Stimulated activated memory B cell treated with anti-CD40 and anti-IgM and Interleukin-4, amounts not matched to agents 10 μg/mL and 1 μg/mL and 100 μg/mL, for 72 hours (primary cell): Measurements from ENCODE around the gene LNX1.

Experiments used
- ATAC-seq: fragments of 150-1000 bp; cut with Tn5 transposase; 2 replicates; pipeline ENCODE4 v1.10.0; 2021
- H3K27ac Mint-ChIP-seq: one replicate; pipeline ENCODE4 v1.8.0; 2022; ENCODE audit warnings: mild to moderate bottlenecking, mixed read lengths
- H3K27me3 Mint-ChIP-seq: one replicate; pipeline ENCODE4 v1.8.0; 2022; ENCODE audit warnings: mixed read lengths
- H3K36me3 Mint-ChIP-seq: one replicate; pipeline ENCODE4 v1.8.0; 2022; ENCODE audit warnings: mixed read lengths
- H3K4me1 Mint-ChIP-seq: one replicate; pipeline ENCODE4 v1.8.0; 2022; ENCODE audit warnings: mixed read lengths
- H3K4me3 Mint-ChIP-seq: one replicate; pipeline ENCODE4 v1.8.0; 2022; ENCODE audit warnings: mild to moderate bottlenecking, moderate library complexity, mixed read lengths
- H3K9me3 Mint-ChIP-seq: one replicate; pipeline ENCODE4 v1.8.0; 2022; ENCODE audit warnings: mixed read lengths

Gene LNX1

GRCh38 chr4:53590187-53590586, 1.1 kb downstream of the LNX1 start:
- Mint-ChIP-seq H3K4me1 (peaks cover 8% of the 10 kb centered on the region), H3K4me3 (no peak overlapping the region), H3K9me3 (no peaks in the 10 kb centered on the region), H3K36me3 (no peaks in the 10 kb centered on the region), H3K27me3 (peaks cover 56% of the 10 kb centered on the region), H3K27ac (no peak overlapping the region)
- ATAC-seq: no peak

GRCh38 chr4:53589511-53589910, 1.8 kb downstream of the LNX1 start:
- ATAC-seq: no peak
- no peak overlapping the region for H3K4me3 Mint-ChIP-seq
- peaks cover 8% of the 10 kb centered on the region for H3K4me1 Mint-ChIP-seq
- H3K36me3 Mint-ChIP-seq: no peaks in the 10 kb centered on the region
- no peaks in the 10 kb centered on the region for H3K9me3 Mint-ChIP-seq
- no peak overlapping the region for H3K27ac Mint-ChIP-seq
- H3K27me3 Mint-ChIP-seq: peaks cover 53% of the 10 kb centered on the region

GRCh38 chr4:53587135-53587534, 4.2 kb downstream of the LNX1 start:
- Mint-ChIP-seq H3K9me3 (no peaks in the 10 kb centered on the region), H3K4me1 (peaks cover 8% of the 10 kb centered on the region), H3K4me3 (no peak overlapping the region), H3K27me3 (peaks cover 55% of the 10 kb centered on the region), H3K27ac (no peak overlapping the region), H3K36me3 (no peaks in the 10 kb centered on the region)
- ATAC-seq: no peak

GRCh38 chr4:53586121-53586816, 5.0 kb downstream of the LNX1 start:
- H3K36me3 Mint-ChIP-seq: no peaks in the 10 kb centered on the region
- H3K27ac Mint-ChIP-seq: no peak overlapping the region
- ATAC-seq: no peak
- no peaks in the 10 kb centered on the region for H3K9me3 Mint-ChIP-seq
- peaks cover 46% of the 10 kb centered on the region for H3K27me3 Mint-ChIP-seq
- H3K4me1 Mint-ChIP-seq: peaks cover under 1% of the 10 kb centered on the region
- no peak overlapping the region for H3K4me3 Mint-ChIP-seq

- peaks cover 35% of the 10 kb centered on the region for H3K27me3 Mint-ChIP-seq
- no peak for ATAC-seq
- H3K9me3 Mint-ChIP-seq: no peaks in the 10 kb centered on the region
- no peaks in the 10 kb centered on the region for H3K4me1 Mint-ChIP-seq
- no peak overlapping the region for H3K27ac Mint-ChIP-seq
- no peak overlapping the region for H3K4me3 Mint-ChIP-seq
- no peaks in the 10 kb centered on the region for H3K36me3 Mint-ChIP-seq
Measured at GRCh38 chr4:53584658-53585057, 6.6 kb downstream of the LNX1 start.

- Mint-ChIP-seq H3K36me3 (no peaks in the 10 kb centered on the region), H3K27ac (no peak overlapping the region), H3K9me3 (no peaks in the 10 kb centered on the region)
Measured at GRCh38 chr4:53583513-53583912, 7.8 kb downstream of the LNX1 start.

GRCh38 chr4:53582194-53582593, 9.1 kb downstream of the LNX1 start:
- no peak for ATAC-seq
- Mint-ChIP-seq H3K4me3 (no peak overlapping the region), H3K27ac (no peak overlapping the region), H3K4me1 (no peaks in the 10 kb centered on the region), H3K9me3 (no peaks in the 10 kb centered on the region), H3K27me3 (peaks cover 19% of the 10 kb centered on the region), H3K36me3 (no peaks in the 10 kb centered on the region)

More at GRCh38 chr4:53583513-53583912, 7.8 kb downstream of the LNX1 start:
- H3K4me3 Mint-ChIP-seq: no peak overlapping the region
- peaks cover 24% of the 10 kb centered on the region for H3K27me3 Mint-ChIP-seq
- no peak for ATAC-seq
- H3K4me1 Mint-ChIP-seq: no peaks in the 10 kb centered on the region

- H3K27me3 Mint-ChIP-seq: peaks cover 19% of the 10 kb centered on the region
- no peak for ATAC-seq
- H3K9me3 Mint-ChIP-seq: no peaks in the 10 kb centered on the region
- H3K27ac Mint-ChIP-seq: no peak overlapping the region
- no peaks in the 10 kb centered on the region for H3K36me3 Mint-ChIP-seq
- H3K4me3 Mint-ChIP-seq: no peak overlapping the region
- no peaks in the 10 kb centered on the region for H3K4me1 Mint-ChIP-seq
Measured at GRCh38 chr4:53580274-53580673, 11.0 kb downstream of the LNX1 start.

GRCh38 chr4:53579826-53580225, 11.5 kb downstream of the LNX1 start:
- peaks cover 19% of the 10 kb centered on the region for H3K27me3 Mint-ChIP-seq
- H3K9me3 Mint-ChIP-seq: no peaks in the 10 kb centered on the region
- no peak for ATAC-seq
- no peak overlapping the region for H3K27ac Mint-ChIP-seq
- H3K4me3 Mint-ChIP-seq: no peak overlapping the region
- H3K4me1 Mint-ChIP-seq: no peaks in the 10 kb centered on the region
- H3K36me3 Mint-ChIP-seq: no peaks in the 10 kb centered on the region

GRCh38 chr4:53576676-53577372, 14.5 kb downstream of the LNX1 start:
- no peaks in the 10 kb centered on the region for H3K27me3 Mint-ChIP-seq
- no peaks in the 10 kb centered on the region for H3K9me3 Mint-ChIP-seq
- ATAC-seq: no peak
- no peak overlapping the region for H3K27ac Mint-ChIP-seq
- H3K4me1 Mint-ChIP-seq: no peaks in the 10 kb centered on the region
- H3K4me3 Mint-ChIP-seq: no peak overlapping the region
- no peaks in the 10 kb centered on the region for H3K36me3 Mint-ChIP-seq

- no peaks in the 10 kb centered on the region for H3K4me1 Mint-ChIP-seq
- H3K36me3 Mint-ChIP-seq: no peaks in the 10 kb centered on the region
- H3K27me3 Mint-ChIP-seq: no peaks in the 10 kb centered on the region
- ATAC-seq: no peak
- H3K27ac Mint-ChIP-seq: no peak overlapping the region
- no peaks in the 10 kb centered on the region for H3K9me3 Mint-ChIP-seq
- H3K4me3 Mint-ChIP-seq: no peak overlapping the region
Measured at GRCh38 chr4:53576071-53576617, 15.1 kb downstream of the LNX1 start.

- Mint-ChIP-seq H3K27ac (no peak overlapping the region), H3K9me3 (no peaks in the 10 kb centered on the region), H3K4me1 (no peaks in the 10 kb centered on the region), H3K4me3 (no peak overlapping the region), H3K36me3 (no peaks in the 10 kb centered on the region), H3K27me3 (no peaks in the 10 kb centered on the region)
- ATAC-seq: peak; percentile 5
Measured at GRCh38 chr4:53575552-53575951, 15.7 kb downstream of the LNX1 start.

- H3K36me3 Mint-ChIP-seq: no peaks in the 10 kb centered on the region
- H3K9me3 Mint-ChIP-seq: no peaks in the 10 kb centered on the region
- no peaks in the 10 kb centered on the region for H3K4me1 Mint-ChIP-seq
- ATAC-seq: no peak
- H3K4me3 Mint-ChIP-seq: no peak overlapping the region
- H3K27ac Mint-ChIP-seq: no peak overlapping the region
- H3K27me3 Mint-ChIP-seq: no peaks in the 10 kb centered on the region
Measured at GRCh38 chr4:53574528-53574927, 16.8 kb downstream of the LNX1 start.

- no peak for ATAC-seq
- H3K4me1 Mint-ChIP-seq: no peaks in the 10 kb centered on the region
- H3K9me3 Mint-ChIP-seq: no peaks in the 10 kb centered on the region
- no peaks in the 10 kb centered on the region for H3K27me3 Mint-ChIP-seq
- no peak overlapping the region for H3K27ac Mint-ChIP-seq
- H3K36me3 Mint-ChIP-seq: no peaks in the 10 kb centered on the region
- H3K4me3 Mint-ChIP-seq: no peak overlapping the region
Measured at GRCh38 chr4:53573696-53574095, 17.6 kb downstream of the LNX1 start.

- Mint-ChIP-seq H3K4me3 (no peak overlapping the region), H3K9me3 (no peaks in the 10 kb centered on the region), H3K27me3 (no peaks in the 10 kb centered on the region), H3K36me3 (no peaks in the 10 kb centered on the region), H3K4me1 (no peaks in the 10 kb centered on the region), H3K27ac (no peak overlapping the region)
- no peak for ATAC-seq
Measured at GRCh38 chr4:53572600-53572994, 18.7 kb downstream of the LNX1 start.
